ENCODE measurements around the gene PLEKHG5.

DNA sequence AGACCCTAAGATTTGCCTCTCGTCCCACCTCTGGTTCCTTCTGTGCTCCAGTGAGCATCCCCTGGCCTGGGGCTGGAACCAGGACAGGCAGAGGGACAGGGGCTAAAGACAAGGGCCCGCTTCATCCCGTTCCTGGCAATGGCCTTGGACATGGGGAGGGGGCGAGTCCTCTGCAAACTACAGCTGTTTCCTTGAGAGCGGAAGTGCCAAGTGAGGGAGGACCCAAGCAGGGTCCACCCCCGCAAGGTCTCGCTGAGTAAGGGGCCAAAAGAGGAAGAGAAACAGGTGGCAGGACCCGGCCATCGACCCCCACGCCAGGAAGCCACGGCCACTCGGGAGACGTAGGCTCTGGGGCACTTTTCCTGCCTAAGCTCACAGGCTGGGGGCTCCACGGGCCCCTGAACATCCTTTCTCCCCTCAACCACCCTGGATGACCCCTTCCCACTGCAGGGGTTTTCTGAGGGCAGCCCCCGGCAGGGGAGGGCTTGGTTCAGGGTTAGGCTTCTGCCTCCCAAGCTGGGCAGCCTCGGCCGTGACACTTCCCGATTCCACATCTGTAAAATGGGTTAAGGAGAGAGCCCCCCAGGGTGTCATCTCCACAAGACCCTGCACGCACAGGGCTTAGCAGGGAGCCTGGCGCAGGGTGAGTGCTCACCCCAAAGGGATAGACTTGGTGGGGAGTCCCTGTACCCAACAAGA is 17.9 kb upstream of the PLEKHG5 start:
- TF ChIP-seq, protein P1, sequence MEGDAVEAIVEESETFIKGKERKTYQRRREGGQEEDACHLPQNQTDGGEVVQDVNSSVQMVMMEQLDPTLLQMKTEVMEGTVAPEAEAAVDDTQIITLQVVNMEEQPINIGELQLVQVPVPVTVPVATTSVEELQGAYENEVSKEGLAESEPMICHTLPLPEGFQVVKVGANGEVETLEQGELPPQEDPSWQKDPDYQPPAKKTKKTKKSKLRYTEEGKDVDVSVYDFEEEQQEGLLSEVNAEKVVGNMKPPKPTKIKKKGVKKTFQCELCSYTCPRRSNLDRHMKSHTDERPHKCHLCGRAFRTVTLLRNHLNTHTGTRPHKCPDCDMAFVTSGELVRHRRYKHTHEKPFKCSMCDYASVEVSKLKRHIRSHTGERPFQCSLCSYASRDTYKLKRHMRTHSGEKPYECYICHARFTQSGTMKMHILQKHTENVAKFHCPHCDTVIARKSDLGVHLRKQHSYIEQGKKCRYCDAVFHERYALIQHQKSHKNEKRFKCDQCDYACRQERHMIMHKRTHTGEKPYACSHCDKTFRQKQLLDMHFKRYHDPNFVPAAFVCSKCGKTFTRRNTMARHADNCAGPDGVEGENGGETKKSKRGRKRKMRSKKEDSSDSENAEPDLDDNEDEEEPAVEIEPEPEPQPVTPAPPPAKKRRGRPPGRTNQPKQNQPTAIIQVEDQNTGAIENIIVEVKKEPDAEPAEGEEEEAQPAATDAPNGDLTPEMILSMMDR (IDR thresholded peaks at IDR 0.05 in 8 of 11, conservative IDR thresholded peaks at IDR 0.05 in 3 of 11) = no peak
- no peak for TF ChIP-seq POLR2A (IDR thresholded peaks at IDR 0.05)

Data from spleen (tissue), 7 donors.